K562 (cell line): ENCODE data around the gene TPBGL. TPM values are rescaled to one million over a fixed set of nuclear protein-coding genes. Genes with fewer than 3 reads are reported as not detected.

Experiments used
- ATAC-seq: fragments of 200-7000 bp; cut with Tn5 transposase; 3 replicates; pipeline ENCODE4 v1.9.1; 2020; ENCODE audit warnings: moderate library complexity
- BruUV-seq: library from RNA; stranded (reverse); fragments of 400-500 nt; replicated peaks from 2 replicates; lab custom pipeline; 2021; lab: Mats Ljungman, UMichigan
- CTCF ChIA-PET: fragments of 300-600 bp; formaldehyde crosslinking; extraction: SDS; loops from one replicate; lab custom pipeline; 2021; ENCODE audit warnings: low intra/inter-chr PET ratio; lab: Yijun Ruan, JAX
- POLR2A ChIA-PET: fragments of 300-600, 350-650 bp; sonication (Branson Sonifier 250); formaldehyde crosslinking; extraction: SDS; loops from one replicate; lab custom pipeline; 2021; ENCODE audit warnings: antibody characterized with exemption, inconsistent platforms; lab: Yijun Ruan, JAX
- DNase-seq, 4 experiments: peaks; one replicate each; pipeline versions ENCODE4 v3.0.0 to v3.0.0-alpha.2; 2011 to 2018; ENCODE audit warnings: low spot score in 3 of 4, mixed read lengths in 3 of 4; ENCODE audit errors: extremely low read depth in 1 of 4
- FAIRE-seq: peaks from 2 replicates; lab custom pipeline; 2011; peaks lifted over from hg19 to GRCh38; lab: Jason Lieb, UNC
- H2AFZ ChIP-seq: 2 replicates; pipeline ENCODE4 v1.6.0; 2011; ENCODE audit warnings: low read depth, low read length, control low read depth, inconsistent platforms
- H3K27ac ChIP-seq: fragments of 200-600 bp; 3 replicates; pipeline ENCODE4 v1.8.0; 2011; ENCODE audit warnings: low read depth, mild to moderate bottlenecking, control low read depth, inconsistent platforms, low read length, moderate library complexity, mixed read lengths; ENCODE audit errors: extremely low read depth
- H3K27me3 ChIP-seq, 2 experiments: fragments of 300-600 bp in 1 of 2; 2 replicates in 1 of 2; 3 replicates in 1 of 2; pipeline versions ENCODE4 v1.6.0 to v1.8.0; 2011; ENCODE audit warnings: inconsistent platforms in 2 of 2, low read length in 2 of 2, mild to moderate bottlenecking in 1 of 2, mixed read lengths in 1 of 2, moderate library complexity in 1 of 2; ENCODE audit not compliant: control insufficient read depth in 2 of 2, insufficient read depth in 2 of 2
- H3K36me3 ChIP-seq: fragments of 300-600 bp; 3 replicates; pipeline ENCODE4 v1.8.0; 2011; ENCODE audit warnings: mild to moderate bottlenecking, low read length, inconsistent platforms; ENCODE audit not compliant: control insufficient read depth, insufficient read depth
- H3K4me1 ChIP-seq, 2 experiments: fragments of 200-600 bp in 1 of 2; replicated peaks in 1 of 2; 2 replicates in 1 of 2; 3 replicates in 1 of 2; pipeline versions ENCODE4 v1.5.1 to v1.8.0; 2011; ENCODE audit warnings: inconsistent platforms in 2 of 2, low read length in 2 of 2, mild to moderate bottlenecking in 1 of 2, mixed read lengths in 1 of 2, moderate library complexity in 1 of 2; ENCODE audit not compliant: control insufficient read depth in 2 of 2, insufficient read depth in 2 of 2
- H3K4me2 ChIP-seq: 2 replicates; pipeline ENCODE4 v1.6.1; 2011; ENCODE audit warnings: low read length, control low read depth, inconsistent platforms, mixed read lengths; ENCODE audit not compliant: insufficient read depth
- H3K4me3 ChIP-seq: fragments of 200-600 bp; sonication (generic), shearing (Covaris generic); 2 replicates; pipeline ENCODE4 v1.5.1; 2016; ENCODE audit warnings: control low read depth, inconsistent platforms
- H3K79me2 ChIP-seq: fragments of 200-600 bp; 3 replicates; pipeline ENCODE4 v1.8.0; 2011; ENCODE audit warnings: low read length, inconsistent platforms; ENCODE audit not compliant: control insufficient read depth, insufficient read depth
- H3K9ac ChIP-seq, 2 experiments: 2 replicates each; pipeline versions ENCODE4 v1.6.0 to v1.6.1; 2011; ENCODE audit warnings: low read depth in 2 of 2, low read length in 2 of 2, control low read depth in 1 of 2, inconsistent platforms in 1 of 2, mild to moderate bottlenecking in 1 of 2, mixed read lengths in 1 of 2; ENCODE audit not compliant: insufficient read depth in 1 of 2
- H3K9me1 ChIP-seq: one replicate; pipeline ENCODE4 v1.6.0; 2011; ENCODE audit warnings: inconsistent platforms, mild to moderate bottlenecking, low read length, moderate library complexity; ENCODE audit not compliant: control insufficient read depth, insufficient read depth
- H3K9me3 ChIP-seq: replicated peaks from 2 replicates; pipeline ENCODE4 v1.5.1; 2011; ENCODE audit warnings: low read depth, low read length, inconsistent platforms; ENCODE audit not compliant: control insufficient read depth, insufficient read depth
- H4K20me1 ChIP-seq: replicated peaks from 2 replicates; pipeline ENCODE4 v1.6.1; 2011; ENCODE audit warnings: low read length, inconsistent platforms, mixed read lengths; ENCODE audit not compliant: control insufficient read depth, insufficient read depth
- CHD2 ChIP-seq: IDR thresholded peaks from 2 replicates; pipeline ENCODE4 v1.6.1; 2011; ENCODE audit warnings: low read depth, low read length
- DACH1 ChIP-seq: fragments of 450-650 bp; IDR thresholded peaks from 2 replicates; pipeline ENCODE4 v1.6.1; 2018; ENCODE audit not compliant: partially characterized antibody
- HEY1 ChIP-seq: fragments of 250-450 bp; sonication (Bioruptor Pico); IDR thresholded peaks from 2 replicates; pipeline ENCODE4 v1.5.0; 2020; ENCODE audit warnings: mild to moderate bottlenecking, moderate library complexity, borderline replicate concordance
- JUND ChIP-seq, 2 experiments: IDR thresholded peaks; 2 replicates in 1 of 2; 3 replicates in 1 of 2; pipeline ENCODE4 v1.6.1; 2011; ENCODE audit warnings: borderline replicate concordance in 2 of 2, low read depth in 2 of 2, low read length in 2 of 2, improper control_type of control experiment in 1 of 2, missing biosample characterization in 1 of 2, missing genetic modification characterization in 1 of 2, missing genetic modification reagents in 1 of 2
- NCOA1 ChIP-seq: fragments of 450-650 bp; IDR thresholded peaks from 2 replicates; pipeline ENCODE4 v1.6.1; 2016; ENCODE audit warnings: low read depth
- SIN3A ChIP-seq, 2 experiments: fragments of 150-350 bp in 1 of 2; IDR thresholded peaks; 2 replicates each; pipeline ENCODE4 v1.6.1; 2011 to 2016; ENCODE audit warnings: borderline replicate concordance in 2 of 2, low read depth in 2 of 2, low read length in 2 of 2, mild to moderate bottlenecking in 2 of 2, moderate library complexity in 2 of 2; ENCODE audit not compliant: control insufficient read depth in 1 of 2
- SMARCC2 ChIP-seq: fragments of 450-650 bp; IDR thresholded peaks from 2 replicates; pipeline ENCODE4 v1.6.1; 2017; ENCODE audit warnings: antibody characterized with exemption, moderate library complexity, mild to moderate bottlenecking, low read depth
- TEAD2 ChIP-seq: fragments of 450-650 bp; IDR thresholded peaks from 2 replicates; pipeline ENCODE4 v1.6.1; 2016; ENCODE audit warnings: missing genetic modification characterization, control low read depth, missing compliant biosample characterization
- ZC3H8 ChIP-seq: fragments of 450-650 bp; IDR thresholded peaks from 2 replicates; pipeline ENCODE4 v1.6.1; 2017
- ZNF41 ChIP-seq: fragments of 250-450 bp; sonication (Bioruptor Pico); conservative IDR thresholded peaks from 2 replicates; pipeline ENCODE4 v1.4.0; 2020; ENCODE audit warnings: mild to moderate bottlenecking
- WGBS: fragments of 100-300 bp; shearing (Covaris generic); methylation state at CpG from one replicate; pipeline ENCODE4 v1.1.6; 2016; ENCODE audit warnings: low coverage, mixed read lengths; ENCODE audit not compliant: insufficient coverage; ENCODE audit errors: missing lambda C conversion rate; 5-methylcytosine and 5-hydroxymethylcytosine counted together
- in situ Hi-C: fragments of 300-500 bp; cut with MboI; formaldehyde crosslinking; loops from 4 replicates; pipeline ENCODE4 v1.15.0; 2018; ENCODE audit warnings: inconsistent platforms, mixed read lengths
- intact Hi-C: fragments of 100-400 bp; cut with micrococcal nuclease; formaldehyde crosslinking; loops from 2 replicates; pipeline ENCODE4 v1.14.2; 2022
- polyA plus RNA-seq, 8 experiments: library from polyadenylated mRNA; depleted of rRNA in 4 of 8; stranded (reverse) in 5 of 8; unstranded in 3 of 8; fragments of >200 nt; fragmentation: Nextera tagmentation in 2 of 8; fragmentation: Illumina TruSeq in 1 of 8; extraction: Ambion mirVana in 2 of 8; extraction: Trizol in 1 of 8; gene quantifications; 2 replicates each; pipeline versions ENCODE4 v1.2.1 to v1.2.3, GENCODE V29; 2011 to 2014; ENCODE audit warnings: inconsistent platforms in 1 of 8, missing spikeins in 1 of 8
- total RNA-seq, 7 experiments: library from RNA; depleted of rRNA in 6 of 7; stranded (reverse); fragments of >200 nt in 6 of 7; fragmentation: Illumina TruSeq in 2 of 7; extraction: Trizol in 2 of 7; gene quantifications; 2 replicates each; pipeline versions ENCODE4 v1.2.1 to v1.2.3, GENCODE V29; 2011 to 2021; ENCODE audit warnings: low replicate concordance in 1 of 7
- TF ChIP-seq, protein P1 (sequence below): fragments of 150-350 bp; IDR thresholded peaks from 2 replicates; pipeline ENCODE4 v1.6.1; 2014; ENCODE audit warnings: low read depth, mild to moderate bottlenecking, low read length, borderline replicate concordance
- TF ChIP-seq, protein P2 (sequence below): sonication (generic); formaldehyde crosslinking; IDR thresholded peaks from 2 replicates; pipeline ENCODE4 v1.8.1; 2023; ENCODE audit warnings: mild to moderate bottlenecking, missing genetic modification reagents, moderate library complexity

Gene TPBGL
- total and polyA plus RNA-seq, 9 of the 15 experiments (the other 6 are each of a cell fraction or from before 2014, with no cell fraction given): 0.04 to 0.11 (median 0.06) TPM; not detected in 6

DNA sequence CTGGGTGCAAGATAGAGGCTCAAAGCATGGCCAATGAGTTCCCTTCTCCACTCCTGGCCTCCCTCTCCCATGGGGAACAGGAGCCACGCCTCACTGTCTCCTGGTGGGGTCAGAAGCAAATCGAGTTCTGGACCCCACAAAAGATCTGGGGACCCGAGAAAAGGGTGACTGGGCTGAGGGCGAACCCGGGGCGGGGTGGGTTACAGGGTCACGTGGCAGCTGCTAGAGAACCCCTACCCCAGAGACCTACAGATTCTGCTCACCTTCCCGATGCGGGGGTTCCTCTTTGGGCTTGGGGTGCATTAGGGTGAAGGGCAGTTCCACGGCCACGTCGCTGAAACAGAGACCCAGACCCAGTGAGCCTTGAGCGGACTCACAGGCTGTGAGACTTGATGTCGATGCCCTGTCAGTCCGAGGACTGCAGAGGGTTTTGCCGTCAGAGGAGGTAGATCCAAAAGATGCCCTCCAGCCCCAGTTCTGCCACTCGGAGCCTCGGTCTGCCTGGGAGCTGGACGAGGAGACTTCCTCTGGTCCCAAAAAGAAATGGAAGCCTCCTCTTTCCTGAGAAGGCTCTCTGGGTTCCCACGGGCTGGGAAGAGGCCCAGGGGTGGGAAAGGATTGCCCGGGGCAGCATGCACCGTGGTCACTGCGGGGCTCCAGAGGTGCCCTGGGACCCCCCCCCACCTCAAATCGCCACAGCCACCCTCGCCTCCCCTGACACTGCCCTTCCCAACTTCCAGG, 28.2 kb downstream of the TPBGL start (continued):
- TF ChIP-seq ZNF41 (CRISPR knock-in tag): no peak
- no peak for TF ChIP-seq SIN3A (IDR thresholded peaks at IDR 0.05; ENCODE audit: borderline replicate concordance in 2 of 2, control insufficient read depth in 1 of 2, low read depth in 2 of 2, low read length in 2 of 2)
- no peak for TF ChIP-seq HEY1 (CRISPR knock-in tag)
- TF ChIP-seq JUND (IDR thresholded peaks at IDR 0.05; ENCODE audit: borderline replicate concordance, low read depth, low read length): no peak
- TF ChIP-seq JUND (tag; IDR thresholded peaks at IDR 0.05; ENCODE audit: borderline replicate concordance, low read depth, low read length): no peak
- no peak for TF ChIP-seq CHD2
- TF ChIP-seq SMARCC2: no peak

DNA sequence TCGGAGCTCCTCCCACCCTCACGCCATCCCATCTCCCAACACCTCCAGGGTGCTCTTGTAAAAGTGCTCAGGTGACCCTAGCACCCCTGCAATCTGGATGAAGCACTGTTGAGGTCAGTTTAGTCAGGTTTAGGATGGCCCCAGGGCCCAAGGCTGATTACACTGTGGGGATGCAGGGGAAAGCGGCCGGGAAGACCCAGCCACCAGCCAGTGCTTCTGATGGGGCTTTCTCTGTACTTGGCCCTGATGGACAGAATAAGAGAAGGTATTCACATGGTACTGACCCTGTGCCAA, 28.7 kb downstream of the TPBGL start:
- DNase-seq: no peak
- Histone ChIP-seq H3K4me2 (no peak overlapping the region), H3K4me1 (peaks cover 0 to 11% of the 10 kb centered on the region in 2 experiments; a peak in 2 of 5 replicates), H3K9me3 (no peaks in the 10 kb centered on the region), H3K27me3 (no peaks in the 10 kb centered on the region), H4K20me1 (no peaks in the 10 kb centered on the region), H2AFZ (no peak overlapping the region), H3K36me3 (peaks cover 47% of the 10 kb centered on the region; the same call in 2 of the 3 replicates), H3K9ac (no peak overlapping the region), H3K9me1 (peaks cover 6% of the 10 kb centered on the region), H3K79me2 (no peaks in the 10 kb centered on the region), H3K4me3 (no peak overlapping the region), H3K27ac (no peak overlapping the region)
- WGBS: 91% methylated on average over 2 of the region's 4 CpGs
- FAIRE-seq: no peak
- intact Hi-C loops: no loop called here
- BruUV-seq: no TSS peak
- in situ Hi-C loops: no loop called here
- POLR2A ChIA-PET: no interaction called here
- CTCF ChIA-PET: no interaction called here
- no peak for ATAC-seq
- no peak for TF ChIP-seq DACH1
- TF ChIP-seq, protein P1, sequence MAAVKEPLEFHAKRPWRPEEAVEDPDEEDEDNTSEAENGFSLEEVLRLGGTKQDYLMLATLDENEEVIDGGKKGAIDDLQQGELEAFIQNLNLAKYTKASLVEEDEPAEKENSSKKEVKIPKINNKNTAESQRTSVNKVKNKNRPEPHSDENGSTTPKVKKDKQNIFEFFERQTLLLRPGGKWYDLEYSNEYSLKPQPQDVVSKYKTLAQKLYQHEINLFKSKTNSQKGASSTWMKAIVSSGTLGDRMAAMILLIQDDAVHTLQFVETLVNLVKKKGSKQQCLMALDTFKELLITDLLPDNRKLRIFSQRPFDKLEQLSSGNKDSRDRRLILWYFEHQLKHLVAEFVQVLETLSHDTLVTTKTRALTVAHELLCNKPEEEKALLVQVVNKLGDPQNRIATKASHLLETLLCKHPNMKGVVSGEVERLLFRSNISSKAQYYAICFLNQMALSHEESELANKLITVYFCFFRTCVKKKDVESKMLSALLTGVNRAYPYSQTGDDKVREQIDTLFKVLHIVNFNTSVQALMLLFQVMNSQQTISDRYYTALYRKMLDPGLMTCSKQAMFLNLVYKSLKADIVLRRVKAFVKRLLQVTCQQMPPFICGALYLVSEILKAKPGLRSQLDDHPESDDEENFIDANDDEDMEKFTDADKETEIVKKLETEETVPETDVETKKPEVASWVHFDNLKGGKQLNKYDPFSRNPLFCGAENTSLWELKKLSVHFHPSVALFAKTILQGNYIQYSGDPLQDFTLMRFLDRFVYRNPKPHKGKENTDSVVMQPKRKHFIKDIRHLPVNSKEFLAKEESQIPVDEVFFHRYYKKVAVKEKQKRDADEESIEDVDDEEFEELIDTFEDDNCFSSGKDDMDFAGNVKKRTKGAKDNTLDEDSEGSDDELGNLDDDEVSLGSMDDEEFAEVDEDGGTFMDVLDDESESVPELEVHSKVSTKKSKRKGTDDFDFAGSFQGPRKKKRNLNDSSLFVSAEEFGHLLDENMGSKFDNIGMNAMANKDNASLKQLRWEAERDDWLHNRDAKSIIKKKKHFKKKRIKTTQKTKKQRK: no peak
- TF ChIP-seq TEAD2 (tag): no peak
- TF ChIP-seq NCOA1: no peak
- no peak for TF ChIP-seq ZC3H8
- TF ChIP-seq, protein P2, sequence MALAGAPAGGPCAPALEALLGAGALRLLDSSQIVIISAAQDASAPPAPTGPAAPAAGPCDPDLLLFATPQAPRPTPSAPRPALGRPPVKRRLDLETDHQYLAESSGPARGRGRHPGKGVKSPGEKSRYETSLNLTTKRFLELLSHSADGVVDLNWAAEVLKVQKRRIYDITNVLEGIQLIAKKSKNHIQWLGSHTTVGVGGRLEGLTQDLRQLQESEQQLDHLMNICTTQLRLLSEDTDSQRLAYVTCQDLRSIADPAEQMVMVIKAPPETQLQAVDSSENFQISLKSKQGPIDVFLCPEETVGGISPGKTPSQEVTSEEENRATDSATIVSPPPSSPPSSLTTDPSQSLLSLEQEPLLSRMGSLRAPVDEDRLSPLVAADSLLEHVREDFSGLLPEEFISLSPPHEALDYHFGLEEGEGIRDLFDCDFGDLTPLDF (CRISPR knock-in tag): no peak
